SJSA1 (cell line): ENCODE data around the gene THSD4. TPM values are rescaled to one million over a fixed set of nuclear protein-coding genes. Genes with fewer than 3 reads are reported as not detected.
A peak's percentile ranks its signal among the peaks of the same experiment; 100 is the strongest.
"Not testable (repeated sequence)": the region's sequence is repeated elsewhere in the genome, so short reads cannot be mapped to it uniquely, and the experiment has no call there.

Experiments used
- DNase-seq, 2 experiments: peaks; one replicate each; pipeline ENCODE4 v3.0.0-alpha.2; 2015 to 2020; ENCODE audit warnings: low spot score in 2 of 2, low read depth in 1 of 2
- H3K27ac ChIP-seq: fragments of 250-450 bp; sonication (Bioruptor Pico); 2 replicates; pipeline ENCODE4 v1.5.1; 2020; ENCODE audit warnings: mild to moderate bottlenecking, moderate library complexity
- H3K27me3 ChIP-seq: fragments of 250-450 bp; sonication (Bioruptor Pico); replicated peaks from 2 replicates; pipeline ENCODE4 v1.5.1; 2020; ENCODE audit warnings: mild to moderate bottlenecking, moderate library complexity
- H3K36me3 ChIP-seq: fragments of 250-450 bp; sonication (Bioruptor Pico); 2 replicates; pipeline ENCODE4 v1.5.1; 2020; ENCODE audit warnings: mild to moderate bottlenecking
- H3K4me1 ChIP-seq: fragments of 250-450 bp; sonication (Bioruptor Pico); replicated peaks from 2 replicates; pipeline ENCODE4 v1.6.1; 2021; ENCODE audit warnings: mild to moderate bottlenecking
- H3K4me3 ChIP-seq: fragments of 250-450 bp; sonication (Bioruptor Pico); 2 replicates; pipeline ENCODE4 v1.5.1; 2020; ENCODE audit warnings: mild to moderate bottlenecking
- H3K9me3 ChIP-seq: fragments of 250-450 bp; sonication (Bioruptor Pico); replicated peaks from 2 replicates; pipeline ENCODE4 v1.5.1; 2020; ENCODE audit warnings: mild to moderate bottlenecking
- total RNA-seq: library from RNA; depleted of rRNA; stranded (reverse); fragments of >200 nt; shearing (Covaris generic); gene quantifications from 2 replicates; pipeline ENCODE4 v1.2.3, GENCODE V29; 2014

THSD4 gene
- total RNA-seq, 1 experiment from 2014 or later: 14.6 TPM

- no peak for DNase-seq
- Histone ChIP-seq H3K27me3 (no peaks in the 10 kb centered on the region), H3K27ac (no peak overlapping the region), H3K36me3 (0 out of 2 replicates have a peak, but pooled peaks cover 3% of the 10 kb centered on the region), H3K9me3 (no peaks in the 10 kb centered on the region), H3K4me3 (no peak overlapping the region), H3K4me1 (peaks cover 9% of the 10 kb centered on the region)
Measured at GRCh38 chr15:71252044-71252739, 136.9 kb downstream of the THSD4 start.

DNA sequence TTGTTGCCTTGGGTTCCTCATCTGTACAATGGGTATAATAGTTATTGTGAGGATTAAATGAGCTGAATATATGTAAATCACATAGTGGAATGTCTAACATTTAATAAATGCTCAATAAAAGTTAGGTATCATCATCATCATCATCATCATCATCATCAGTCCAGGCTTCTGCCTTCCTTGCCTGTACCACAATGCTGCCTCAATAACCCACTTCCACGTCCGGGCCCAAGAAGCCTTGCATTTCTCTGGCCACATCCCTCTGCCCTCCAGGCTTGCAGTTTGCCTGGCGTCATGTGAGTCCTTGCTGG, 137.4 kb downstream of the THSD4 start:
- H3K4me3 ChIP-seq: no peak overlapping the region
- no peak overlapping the region for H3K27ac ChIP-seq
- DNase-seq: no peak
- H3K36me3 ChIP-seq: 0 out of 2 replicates have a peak, but pooled peaks cover 3% of the 10 kb centered on the region
- peaks cover 9% of the 10 kb centered on the region for H3K4me1 ChIP-seq
- H3K27me3 ChIP-seq: no peaks in the 10 kb centered on the region
- H3K9me3 ChIP-seq: no peaks in the 10 kb centered on the region

GRCh38 chr15:71254491-71254890, 139.2 kb downstream of the THSD4 start:
- Histone ChIP-seq H3K27ac (no peak overlapping the region), H3K27me3 (no peaks in the 10 kb centered on the region), H3K4me3 (no peak overlapping the region), H3K4me1 (peaks cover 9% of the 10 kb centered on the region), H3K9me3 (no peaks in the 10 kb centered on the region), H3K36me3 (peaks cover 3% of the 10 kb centered on the region; the same call in 1 of the 2 replicates)
- no peak for DNase-seq

- Histone ChIP-seq H3K27me3 (no peaks in the 10 kb centered on the region), H3K27ac (no peak overlapping the region), H3K36me3 (peaks cover 6% of the 10 kb centered on the region; the same call in 1 of the 2 replicates), H3K4me3 (no peak overlapping the region), H3K9me3 (no peaks in the 10 kb centered on the region), H3K4me1 (no peaks in the 10 kb centered on the region)
- DNase-seq: no peak
Measured at GRCh38 chr15:71256934-71257664, 141.8 kb downstream of the THSD4 start.

DNA sequence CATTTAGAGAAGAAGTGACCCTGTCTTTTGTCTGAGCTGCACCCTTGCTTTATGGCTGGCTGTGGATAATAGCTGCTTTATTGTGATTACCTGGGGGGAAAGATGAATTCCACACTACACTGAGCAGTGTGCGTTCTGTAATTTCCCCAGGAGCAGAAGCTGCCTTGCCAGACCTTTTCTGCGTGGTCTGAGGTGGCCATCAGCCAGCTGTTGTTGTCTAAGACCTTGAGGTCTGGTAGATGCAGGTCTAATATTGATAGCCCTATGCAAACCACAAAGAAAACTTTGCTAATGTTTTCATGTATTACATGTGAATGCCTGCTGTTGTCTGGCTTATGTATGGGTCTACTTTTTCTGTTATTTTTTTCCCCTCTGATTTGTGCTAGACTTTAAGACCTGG, 144.6 kb downstream of the THSD4 start:
- no peaks in the 10 kb centered on the region for H3K27me3 ChIP-seq
- no peaks in the 10 kb centered on the region; the same call in 1 of the 2 replicates for H3K9me3 ChIP-seq
- no peak overlapping the region for H3K27ac ChIP-seq
- no peaks in the 10 kb centered on the region for H3K4me1 ChIP-seq
- H3K4me3 ChIP-seq: no peak overlapping the region
- DNase-seq: no peak
- peaks cover 6% of the 10 kb centered on the region; the same call in 1 of the 2 replicates for H3K36me3 ChIP-seq

- H3K36me3 ChIP-seq: peaks cover 6% of the 10 kb centered on the region; the same call in 1 of the 2 replicates
- DNase-seq: no peak
- H3K27ac ChIP-seq: no peak overlapping the region
- H3K27me3 ChIP-seq: no peaks in the 10 kb centered on the region
- no peaks in the 10 kb centered on the region for H3K4me1 ChIP-seq
- no peak overlapping the region for H3K4me3 ChIP-seq
- no peaks in the 10 kb centered on the region; the same call in 1 of the 2 replicates for H3K9me3 ChIP-seq
Measured at GRCh38 chr15:71261418-71261817, 146.1 kb downstream of the THSD4 start.

DNA sequence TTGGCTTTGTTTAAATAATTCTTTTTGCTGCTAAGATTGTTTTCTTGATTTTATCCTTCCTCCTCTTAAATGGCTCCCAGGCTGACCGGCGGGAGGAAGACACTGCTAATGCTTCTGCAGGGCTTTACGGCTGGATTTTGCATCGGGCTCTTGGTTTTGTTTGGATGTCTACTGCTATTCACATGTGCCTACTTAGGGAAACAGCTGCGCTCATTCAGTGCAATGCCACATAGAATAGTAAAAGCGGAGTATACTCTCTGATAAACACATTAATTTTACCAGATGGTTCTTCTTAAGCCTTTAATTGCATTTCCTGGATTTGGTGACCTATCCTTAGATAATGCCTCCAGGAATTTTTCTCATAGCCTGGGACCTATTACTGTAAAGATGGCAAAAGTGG, 146.6 kb downstream of the THSD4 start:
- no peak for DNase-seq
- Histone ChIP-seq H3K9me3 (no peaks in the 10 kb centered on the region; the same call in 1 of the 2 replicates), H3K27ac (no peak overlapping the region), H3K27me3 (no peaks in the 10 kb centered on the region), H3K4me1 (no peaks in the 10 kb centered on the region), H3K4me3 (no peak overlapping the region), H3K36me3 (peaks cover 4% of the 10 kb centered on the region; the same call in 1 of the 2 replicates)

DNA sequence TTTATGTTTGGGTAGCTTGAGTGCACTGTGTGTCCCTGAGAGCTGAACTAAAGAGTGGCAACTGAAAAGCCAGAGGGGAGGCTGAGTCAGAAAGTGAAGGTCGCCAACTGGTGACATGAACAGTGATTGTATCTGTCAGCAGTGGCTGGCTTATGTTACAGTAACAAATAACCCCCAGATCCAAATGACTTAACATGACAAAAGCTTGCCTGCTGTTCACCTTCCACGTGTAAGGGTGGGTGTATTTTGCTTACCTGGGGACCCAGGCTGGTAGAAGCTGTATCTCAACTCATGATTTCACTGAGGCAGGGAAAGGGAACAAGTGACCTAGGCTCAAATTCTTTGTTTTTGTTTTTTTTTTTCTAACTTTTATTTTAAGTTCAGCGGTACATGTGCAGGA, 147.3 kb downstream of the THSD4 start:
- Histone ChIP-seq H3K36me3 (peaks cover 2% of the 10 kb centered on the region; the same call in 1 of the 2 replicates), H3K4me1 (no peaks in the 10 kb centered on the region), H3K4me3 (no peak overlapping the region), H3K9me3 (no peaks in the 10 kb centered on the region; the same call in 1 of the 2 replicates), H3K27ac (no peak overlapping the region), H3K27me3 (no peaks in the 10 kb centered on the region)
- DNase-seq: no peak

GRCh38 chr15:71265606-71266005, 150.3 kb downstream of the THSD4 start:
- not testable (repeated sequence) for H3K4me3 ChIP-seq, H3K27me3 ChIP-seq, H3K4me1 ChIP-seq, DNase-seq, H3K27ac ChIP-seq, H3K9me3 ChIP-seq, H3K36me3 ChIP-seq

- Histone ChIP-seq H3K27me3 (no peaks in the 10 kb centered on the region), H3K4me1 (peaks cover 39% of the 10 kb centered on the region), H3K9me3 (no peaks in the 10 kb centered on the region), H3K4me3 (no peak overlapping the region), H3K27ac (no peak overlapping the region), H3K36me3 (no peaks in the 10 kb centered on the region)
- DNase-seq: no peak
Measured at GRCh38 chr15:71271327-71271726, 156.1 kb downstream of the THSD4 start.

DNA sequence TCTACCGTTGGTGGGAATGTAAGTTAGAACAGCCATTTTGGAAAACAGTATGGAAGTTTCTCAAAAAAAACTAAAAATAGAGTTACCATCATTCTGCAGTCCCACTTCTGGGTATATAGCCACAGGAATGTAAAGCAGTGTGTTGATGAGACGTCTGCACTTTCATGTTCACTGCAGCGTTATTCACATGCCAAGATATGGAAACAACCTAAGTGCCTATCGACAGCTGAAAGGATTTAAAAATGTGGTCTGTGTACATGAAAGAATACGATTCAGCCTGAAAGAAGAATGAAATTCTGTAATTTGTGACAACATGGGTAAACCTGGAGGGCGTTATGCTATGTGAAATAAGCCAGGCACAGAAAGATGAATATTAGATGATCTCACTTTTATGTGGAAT, 157.7 kb downstream of the THSD4 start:
- Histone ChIP-seq H3K4me3 (no peak overlapping the region), H3K9me3 (no peaks in the 10 kb centered on the region), H3K36me3 (no peaks in the 10 kb centered on the region), H3K27me3 (no peaks in the 10 kb centered on the region), H3K27ac (peak overlapping the region; percentile 53), H3K4me1 (peaks cover 42% of the 10 kb centered on the region)
- DNase-seq: peak in 1 of 2 experiments; percentile 57

DNA sequence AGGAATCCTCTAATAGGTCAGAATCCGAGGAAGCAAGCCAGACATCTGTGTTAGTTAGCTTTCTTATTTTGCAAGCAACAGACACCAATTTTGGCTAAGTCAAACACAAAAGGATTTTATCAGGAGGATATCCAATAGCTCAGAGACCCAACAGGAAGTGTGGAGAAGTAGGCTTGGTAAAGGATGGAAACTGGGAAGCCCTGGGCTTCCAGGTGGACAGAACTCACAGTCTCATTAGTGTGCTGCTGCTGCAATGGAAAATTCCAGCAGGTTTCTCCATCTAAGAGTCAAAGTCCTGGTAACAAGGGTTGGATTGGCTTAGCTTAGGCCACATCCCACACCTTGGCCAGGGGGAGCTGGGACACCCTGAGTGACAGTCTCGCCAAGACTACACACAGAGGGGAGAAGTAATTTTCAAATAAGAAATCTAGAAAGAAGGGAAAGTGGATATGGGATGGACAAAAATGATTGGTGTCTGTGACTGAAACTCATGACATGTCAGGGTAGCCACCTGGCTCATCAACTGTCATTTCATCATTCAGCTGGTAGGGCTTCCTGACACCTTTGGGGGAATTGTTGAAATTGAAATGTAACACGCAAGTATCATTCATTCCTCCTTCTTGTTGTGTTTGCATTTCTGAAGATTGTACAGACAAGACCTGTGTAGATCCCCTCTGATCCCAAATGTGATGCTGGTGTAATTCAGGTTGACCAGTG, 158.6 kb downstream of the THSD4 start:
- H3K9me3 ChIP-seq: no peaks in the 10 kb centered on the region
- H3K27me3 ChIP-seq: no peaks in the 10 kb centered on the region
- no peaks in the 10 kb centered on the region for H3K36me3 ChIP-seq
- no peak for DNase-seq
- H3K27ac ChIP-seq: peak overlapping the region; percentile 53; the same call in 1 of the 2 replicates
- H3K4me1 ChIP-seq: peaks cover 44% of the 10 kb centered on the region
- no peak overlapping the region for H3K4me3 ChIP-seq

DNA sequence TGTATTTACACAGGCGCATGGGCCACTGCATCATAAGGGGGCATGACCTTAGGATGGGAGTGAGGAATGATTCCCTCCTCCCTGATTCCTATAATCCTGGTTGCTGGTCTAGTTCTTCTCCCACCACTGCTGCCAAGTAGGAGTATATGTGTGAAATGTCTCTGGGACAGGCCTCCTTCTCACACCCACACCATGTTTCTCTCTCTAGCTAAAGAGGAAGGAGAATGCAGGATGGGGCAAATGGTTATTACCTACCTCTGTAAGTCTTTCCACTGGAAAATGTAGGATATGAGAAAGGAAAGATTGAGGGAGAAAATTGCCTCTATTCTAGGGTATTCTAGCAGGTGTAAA, 159.2 kb downstream of the THSD4 start:
- Histone ChIP-seq H3K9me3 (no peaks in the 10 kb centered on the region), H3K27me3 (no peaks in the 10 kb centered on the region), H3K4me3 (no peak overlapping the region), H3K36me3 (no peaks in the 10 kb centered on the region), H3K27ac (peak overlapping the region; percentile 42), H3K4me1 (peaks cover 50% of the 10 kb centered on the region)
- DNase-seq: no peak

DNA sequence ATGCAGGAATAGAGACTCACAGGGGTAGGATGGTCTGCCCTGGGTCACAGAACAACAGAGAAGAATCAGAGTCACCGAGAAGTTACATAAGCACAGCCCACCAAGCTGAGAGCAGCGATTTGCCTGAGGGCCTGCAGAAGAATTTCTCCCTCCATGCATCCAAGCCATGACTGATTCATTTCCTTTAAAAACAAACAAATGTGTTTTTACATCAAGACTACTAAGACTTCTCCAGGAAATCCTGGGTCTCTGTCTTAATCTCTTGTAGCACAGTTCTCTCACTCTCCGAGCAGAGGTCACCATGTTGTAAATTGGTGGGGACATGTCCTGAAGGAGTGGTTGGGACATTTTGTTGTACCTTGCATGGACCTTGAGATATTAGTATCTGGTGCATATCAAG, 159.8 kb downstream of the THSD4 start:
- peak; percentile 83 to 84 for DNase-seq
- H3K27ac ChIP-seq: peak overlapping the region; percentile 42
- no peak overlapping the region for H3K4me3 ChIP-seq
- no peaks in the 10 kb centered on the region for H3K36me3 ChIP-seq
- H3K4me1 ChIP-seq: peaks cover 53% of the 10 kb centered on the region
- H3K9me3 ChIP-seq: no peaks in the 10 kb centered on the region
- H3K27me3 ChIP-seq: no peaks in the 10 kb centered on the region
